ENCODE measurements around the gene MCTP1. TPM values are rescaled to one million over a fixed set of nuclear protein-coding genes. Genes with fewer than 3 reads are reported as not detected.

MCTP1 gene
- total RNA-seq, 1 donor from 2014 or later = 1.7 TPM

DNA sequence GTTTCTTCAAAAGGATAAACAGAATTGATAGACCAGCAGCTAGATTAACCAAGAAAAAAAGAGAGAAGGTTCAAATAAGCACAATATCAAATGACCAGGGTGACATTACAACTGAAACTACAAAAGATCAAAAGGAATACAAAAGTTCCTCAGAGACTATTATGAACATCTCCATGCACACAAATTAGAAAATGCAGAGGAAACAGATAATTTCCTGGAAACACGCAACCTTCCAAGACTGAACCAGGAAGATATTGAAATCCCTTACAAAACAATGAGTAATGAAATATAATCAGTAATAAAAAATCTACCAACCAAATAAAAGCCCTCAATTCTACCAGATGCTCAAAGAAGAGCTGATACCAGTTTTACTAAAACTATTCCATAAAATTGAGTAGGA lies 252.1 kb downstream of the MCTP1 start:
- Mint-ChIP-seq H3K36me3 (ENCODE audit: low read depth) (peaks cover 6% of the 10 kb centered on the region), H3K9me3 (peaks cover 20% of the 10 kb centered on the region), H3K4me3 (no peak overlapping the region), H3K27ac (ENCODE audit: unreplicated experiment) (no peak overlapping the region), H3K27me3 (ENCODE audit: low read depth) (no peaks in the 10 kb centered on the region), H3K4me1 (peaks cover 8% of the 10 kb centered on the region)
- TF ChIP-seq, protein P1, sequence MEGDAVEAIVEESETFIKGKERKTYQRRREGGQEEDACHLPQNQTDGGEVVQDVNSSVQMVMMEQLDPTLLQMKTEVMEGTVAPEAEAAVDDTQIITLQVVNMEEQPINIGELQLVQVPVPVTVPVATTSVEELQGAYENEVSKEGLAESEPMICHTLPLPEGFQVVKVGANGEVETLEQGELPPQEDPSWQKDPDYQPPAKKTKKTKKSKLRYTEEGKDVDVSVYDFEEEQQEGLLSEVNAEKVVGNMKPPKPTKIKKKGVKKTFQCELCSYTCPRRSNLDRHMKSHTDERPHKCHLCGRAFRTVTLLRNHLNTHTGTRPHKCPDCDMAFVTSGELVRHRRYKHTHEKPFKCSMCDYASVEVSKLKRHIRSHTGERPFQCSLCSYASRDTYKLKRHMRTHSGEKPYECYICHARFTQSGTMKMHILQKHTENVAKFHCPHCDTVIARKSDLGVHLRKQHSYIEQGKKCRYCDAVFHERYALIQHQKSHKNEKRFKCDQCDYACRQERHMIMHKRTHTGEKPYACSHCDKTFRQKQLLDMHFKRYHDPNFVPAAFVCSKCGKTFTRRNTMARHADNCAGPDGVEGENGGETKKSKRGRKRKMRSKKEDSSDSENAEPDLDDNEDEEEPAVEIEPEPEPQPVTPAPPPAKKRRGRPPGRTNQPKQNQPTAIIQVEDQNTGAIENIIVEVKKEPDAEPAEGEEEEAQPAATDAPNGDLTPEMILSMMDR (conservative IDR thresholded peaks at IDR 0.05) = no peak
- DNase-seq (ENCODE audit: low read depth, low spot score) = no peak

DNA sequence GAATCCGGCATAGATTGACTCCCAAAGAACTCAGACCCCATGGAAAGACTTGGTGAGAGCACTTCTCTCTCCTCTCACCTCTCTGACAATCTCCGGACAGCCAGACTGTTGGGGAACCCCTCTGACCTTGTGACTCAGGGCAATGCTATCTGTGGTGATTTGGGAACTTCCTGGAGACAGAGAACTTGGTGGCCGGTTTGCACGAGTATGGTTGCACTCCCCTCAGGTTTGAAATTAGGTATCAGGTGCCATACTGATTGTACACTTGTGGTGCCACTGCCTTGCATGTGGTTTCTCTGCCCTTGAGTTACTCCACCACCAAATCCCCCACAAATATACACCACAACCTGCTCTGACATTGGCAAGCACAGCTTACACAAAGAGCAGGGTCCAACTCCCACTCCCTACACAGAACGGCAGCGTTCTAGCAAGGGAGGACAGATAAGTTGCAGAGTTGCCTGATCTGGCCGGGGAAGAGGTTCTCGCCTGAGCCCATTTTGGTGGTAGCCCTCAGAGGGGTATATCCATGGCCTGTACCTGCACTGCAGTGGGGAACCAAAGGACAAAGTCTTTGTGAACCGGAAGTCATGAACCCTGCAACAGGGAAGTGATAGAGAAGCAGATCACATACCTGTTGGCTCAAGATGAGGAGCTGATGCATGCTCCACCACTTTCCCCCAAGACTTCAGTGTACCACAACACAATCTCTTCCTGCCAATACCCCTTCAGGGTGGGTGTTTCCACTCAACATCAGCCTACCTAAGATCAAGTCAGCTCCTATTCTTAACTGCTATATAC lies 255.1 kb downstream of the MCTP1 start:
- H3K4me1 Mint-ChIP-seq = no peaks in the 10 kb centered on the region
- peaks cover 20% of the 10 kb centered on the region for H3K9me3 Mint-ChIP-seq
- DNase-seq (ENCODE audit: low read depth, low spot score) = no peak
- no peak overlapping the region for H3K27ac Mint-ChIP-seq (ENCODE audit: unreplicated experiment)
- TF ChIP-seq, protein P1 (conservative IDR thresholded peaks at IDR 0.05) = no peak
- no peak overlapping the region for H3K4me3 Mint-ChIP-seq
- H3K36me3 Mint-ChIP-seq (ENCODE audit: low read depth) = peaks cover 6% of the 10 kb centered on the region
- H3K27me3 Mint-ChIP-seq (ENCODE audit: low read depth) = no peaks in the 10 kb centered on the region

DNA sequence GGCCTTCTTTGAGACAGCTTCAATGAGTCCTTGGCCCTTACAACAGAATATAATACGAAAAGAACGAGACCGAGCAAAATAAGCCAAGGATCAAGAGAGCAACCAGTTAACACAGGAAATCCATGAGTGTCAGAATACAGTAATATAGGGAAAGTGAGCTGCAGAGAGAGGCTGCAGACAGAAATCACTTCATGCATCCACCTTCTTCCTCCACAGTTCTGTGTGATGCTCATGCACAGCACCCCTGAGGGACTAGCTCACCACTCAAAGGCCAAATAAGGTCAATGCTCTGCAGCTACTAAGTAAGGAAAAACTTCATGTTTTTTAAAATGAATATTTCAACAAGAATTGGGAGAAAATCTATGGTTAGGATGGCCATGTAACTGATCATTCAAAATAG lies 257.1 kb downstream of the MCTP1 start:
- DNase-seq (ENCODE audit: low read depth, low spot score) = no peak
- Mint-ChIP-seq H3K36me3 (ENCODE audit: low read depth) (peaks cover 6% of the 10 kb centered on the region), H3K4me3 (no peak overlapping the region), H3K4me1 (no peaks in the 10 kb centered on the region), H3K9me3 (peaks cover 12% of the 10 kb centered on the region), H3K27me3 (ENCODE audit: low read depth) (no peaks in the 10 kb centered on the region), H3K27ac (ENCODE audit: unreplicated experiment) (no peak overlapping the region)
- TF ChIP-seq, protein P1 (conservative IDR thresholded peaks at IDR 0.05) = no peak

DNA sequence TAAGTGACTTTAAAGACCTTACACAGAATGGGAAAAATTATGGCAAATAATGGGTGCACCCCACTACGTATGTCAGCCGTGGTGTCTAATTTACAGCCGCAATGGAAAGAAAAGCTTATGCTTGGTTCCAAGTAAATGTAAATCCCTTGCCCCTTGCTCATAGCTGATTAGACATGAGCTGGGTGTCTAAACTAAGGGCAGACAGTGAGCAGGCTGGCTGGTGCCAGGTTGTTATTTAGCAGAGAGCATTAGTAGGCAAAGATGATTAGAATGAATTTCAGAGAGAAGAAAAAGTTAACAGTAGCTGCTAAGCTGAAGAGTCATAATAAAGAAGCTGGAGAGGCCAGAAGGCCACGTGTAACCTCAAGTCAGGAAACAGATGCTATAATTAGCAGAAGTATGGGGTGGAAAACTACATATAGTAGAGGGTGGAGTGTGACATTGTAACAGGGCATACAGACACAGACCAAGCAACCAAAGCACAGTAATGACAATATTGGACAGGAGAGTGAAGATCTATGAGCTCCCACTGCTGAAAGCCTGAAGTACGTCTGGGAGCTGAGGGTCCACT lies 257.7 kb downstream of the MCTP1 start:
- Mint-ChIP-seq H3K9me3 (peaks cover 7% of the 10 kb centered on the region), H3K27me3 (ENCODE audit: low read depth) (no peaks in the 10 kb centered on the region), H3K4me3 (no peak overlapping the region), H3K36me3 (ENCODE audit: low read depth) (peaks cover 3% of the 10 kb centered on the region), H3K4me1 (no peaks in the 10 kb centered on the region), H3K27ac (ENCODE audit: unreplicated experiment) (no peak overlapping the region)
- DNase-seq (ENCODE audit: low read depth, low spot score) = no peak
- TF ChIP-seq, protein P1 (conservative IDR thresholded peaks at IDR 0.05) = no peak

DNA sequence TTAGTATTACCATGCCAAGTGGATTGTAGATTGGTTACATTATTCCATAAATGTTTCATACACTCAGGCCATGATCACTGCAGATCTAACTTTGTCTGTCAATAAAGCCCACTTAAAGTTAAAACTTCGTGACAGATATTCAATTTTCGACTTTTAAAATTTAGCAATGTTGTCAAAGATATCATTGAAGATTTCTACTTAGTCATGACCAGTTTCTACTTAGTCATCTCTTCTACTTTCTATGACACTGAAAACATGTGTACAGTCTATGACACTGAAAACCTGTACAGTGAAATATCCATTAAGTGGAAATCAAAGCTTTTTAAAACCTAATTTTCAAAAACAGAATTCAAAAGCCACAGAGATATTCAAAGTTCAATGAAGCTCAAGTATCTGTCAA lies 258.2 kb downstream of the MCTP1 start:
- Mint-ChIP-seq H3K36me3 (ENCODE audit: low read depth) (peaks cover under 1% of the 10 kb centered on the region), H3K4me1 (no peaks in the 10 kb centered on the region), H3K9me3 (peaks cover 4% of the 10 kb centered on the region), H3K4me3 (no peak overlapping the region), H3K27me3 (ENCODE audit: low read depth) (no peaks in the 10 kb centered on the region), H3K27ac (ENCODE audit: unreplicated experiment) (no peak overlapping the region)
- TF ChIP-seq, protein P1 (conservative IDR thresholded peaks at IDR 0.05) = no peak
- DNase-seq (ENCODE audit: low read depth, low spot score) = no peak

Data from neural crest cell (in vitro differentiated cells).